Loucy (cell line): Measurements from ENCODE around the gene SELENON.

Experiments
- CTCF ChIP-seq: fragments of 200-600 bp; sonication (generic); conservative IDR thresholded peaks from 2 replicates; pipeline ENCODE4 v1.5.1; 2014; ENCODE audit warnings: mild to moderate bottlenecking, antibody characterized with exemption, low read length
- EZH2phosphoT487 ChIP-seq: fragments of 200-600 bp; IDR thresholded peaks from 2 replicates; pipeline ENCODE4 v1.6.1; 2018; ENCODE audit warnings: antibody characterized with exemption, mild to moderate bottlenecking, moderate library complexity, borderline replicate concordance

GRCh38 chr1:25756215-25756614 lies 43.8 kb upstream of the SELENON start:
- TF ChIP-seq CTCF, result no peak
- TF ChIP-seq EZH2phosphoT487, result no peak
